Mesendoderm (in vitro differentiated cells): Measurements from ENCODE around the gene MZT2B.
A peak's percentile ranks its signal among the peaks of the same experiment; 100 is the strongest.
"Not testable (repeated sequence)": the region's sequence is repeated elsewhere in the genome, so short reads cannot be mapped to it uniquely, and the experiment has no call there.

Source experiments
- DNase-seq: peaks from one replicate; pipeline ENCODE4 v3.0.0; 2013
- H2AK5ac ChIP-seq: 2 replicates; pipeline ENCODE4 v1.6.1; 2013; ENCODE audit warnings: low read length, inconsistent platforms
- H2BK120ac ChIP-seq: 2 replicates; pipeline ENCODE4 v1.6.1; 2013; ENCODE audit warnings: low read depth, mild to moderate bottlenecking, low read length, moderate library complexity, mixed read lengths
- H2BK15ac ChIP-seq: replicated peaks from 2 replicates; pipeline ENCODE4 v1.6.1; 2013; ENCODE audit warnings: low read depth, mild to moderate bottlenecking, moderate library complexity
- H2BK5ac ChIP-seq: 2 replicates; pipeline ENCODE4 v1.6.1; 2013; ENCODE audit warnings: low read length, inconsistent platforms
- H3K18ac ChIP-seq: 2 replicates; pipeline ENCODE4 v1.6.1; 2013; ENCODE audit warnings: mild to moderate bottlenecking, low read length, mixed read lengths
- H3K23ac ChIP-seq: one replicate; pipeline ENCODE4 v1.6.1; 2013; ENCODE audit warnings: low read length
- H3K27ac ChIP-seq: 2 replicates; pipeline ENCODE4 v1.5.1; 2013; ENCODE audit warnings: low read depth, mild to moderate bottlenecking, inconsistent platforms, low read length, moderate library complexity
- H3K27me3 ChIP-seq: 2 replicates; pipeline ENCODE4 v1.6.1; 2013; ENCODE audit warnings: low read length, control low read depth, mild to moderate bottlenecking, inconsistent platforms; ENCODE audit not compliant: insufficient read depth, poor library complexity
- H3K36me3 ChIP-seq: 2 replicates; pipeline ENCODE4 v1.6.1; 2013; ENCODE audit warnings: low read length, inconsistent platforms; ENCODE audit not compliant: control insufficient read depth, insufficient read depth
- H3K4ac ChIP-seq: one replicate; pipeline ENCODE4 v1.6.1; 2013; ENCODE audit warnings: low read depth, mild to moderate bottlenecking, low read length, moderate library complexity
- H3K4me1 ChIP-seq: 2 replicates; pipeline ENCODE4 v1.6.1; 2013; ENCODE audit warnings: low read depth, low read length, inconsistent platforms; ENCODE audit not compliant: control insufficient read depth
- H3K4me2 ChIP-seq: 2 replicates; pipeline ENCODE4 v1.6.1; 2013; ENCODE audit warnings: low read length
- H3K4me3 ChIP-seq: 2 replicates; pipeline ENCODE4 v1.5.1; 2013; ENCODE audit warnings: mild to moderate bottlenecking, low read length
- H3K56ac ChIP-seq: one replicate; pipeline ENCODE4 v1.6.1; 2013; ENCODE audit warnings: low read length
- H3K79me1 ChIP-seq: 2 replicates; pipeline ENCODE4 v1.6.1; 2013; ENCODE audit warnings: low read length, inconsistent platforms
- H3K79me2 ChIP-seq: 2 replicates; pipeline ENCODE4 v1.6.1; 2013; ENCODE audit warnings: mild to moderate bottlenecking, low read length; ENCODE audit not compliant: control insufficient read depth, insufficient read depth
- H3K9ac ChIP-seq: 2 replicates; pipeline ENCODE4 v1.6.1; 2013; ENCODE audit warnings: low read length, inconsistent platforms
- H4K5ac ChIP-seq: one replicate; pipeline ENCODE4 v1.6.1; 2013; ENCODE audit warnings: low read length
- H4K8ac ChIP-seq: one replicate; pipeline ENCODE4 v1.6.1; 2013; ENCODE audit warnings: low read depth, mild to moderate bottlenecking, control low read depth, low read length, moderate library complexity
- whole genome bisulfite sequencing: extraction: QIAGEN DNeasy Blood & Tissue Kit; methylation state at CpG from one replicate; pipeline ENCODE4 v1.1.7; 2013; ENCODE audit warnings: low lambda C conversion rate, missing lambda C conversion rate; ENCODE audit not compliant: insufficient coverage; ENCODE audit errors: extremely low coverage; 5-methylcytosine and 5-hydroxymethylcytosine counted together

Gene MZT2B

GRCh38 chr2:130154773-130155765 lies 27.0 kb upstream of the MZT2B start:
- no peak overlapping the region for H2AK5ac ChIP-seq
- H2BK5ac ChIP-seq = no peak overlapping the region
- no peak overlapping the region for H3K27ac ChIP-seq
- WGBS = no CpG with 5 or more reads among the region's 29 CpGs
- no peak overlapping the region for H2BK120ac ChIP-seq
- no peak overlapping the region for H3K4me3 ChIP-seq
- H3K4ac ChIP-seq = no peak overlapping the region
- H4K5ac ChIP-seq = no peak overlapping the region
- no peaks in the 10 kb centered on the region for H3K4me1 ChIP-seq
- DNase-seq = no peak
- H3K27me3 ChIP-seq = no peaks in the 10 kb centered on the region
- H3K79me2 ChIP-seq = no peaks in the 10 kb centered on the region
- H3K23ac ChIP-seq = no peak overlapping the region
- H3K18ac ChIP-seq = no peak overlapping the region
- H3K79me1 ChIP-seq = no peaks in the 10 kb centered on the region
- H3K9ac ChIP-seq = no peak overlapping the region
- no peak overlapping the region for H3K4me2 ChIP-seq
- no peak overlapping the region for H4K8ac ChIP-seq
- H2BK15ac ChIP-seq = no peak overlapping the region
- no peaks in the 10 kb centered on the region for H3K36me3 ChIP-seq
- no peak overlapping the region for H3K56ac ChIP-seq

- not testable (repeated sequence) for H3K9ac ChIP-seq, H3K4me3 ChIP-seq, H4K8ac ChIP-seq, H3K79me2 ChIP-seq, H3K56ac ChIP-seq, H2AK5ac ChIP-seq, H3K36me3 ChIP-seq, H3K4ac ChIP-seq, H3K27ac ChIP-seq, H3K27me3 ChIP-seq, H3K23ac ChIP-seq, H3K4me1 ChIP-seq, H2BK5ac ChIP-seq, H4K5ac ChIP-seq, H2BK120ac ChIP-seq, H2BK15ac ChIP-seq, H3K79me1 ChIP-seq, H3K18ac ChIP-seq, H3K4me2 ChIP-seq
- no CpG with 5 or more reads among the region's 16 CpGs for WGBS
- peak; percentile 68 for DNase-seq
These were observed 26.0 kb upstream of the MZT2B start for GRCh38 chr2:130155956-130156623.

GRCh38 chr2:130156624-130157004 lies 25.4 kb upstream of the MZT2B start:
- H3K4me3 ChIP-seq = no peak overlapping the region
- H3K79me2 ChIP-seq = no peaks in the 10 kb centered on the region
- WGBS = no CpG with 5 or more reads among the region's 9 CpGs
- no peak for DNase-seq
- H2BK120ac ChIP-seq = no peak overlapping the region
- no peaks in the 10 kb centered on the region for H3K36me3 ChIP-seq
- no peak overlapping the region for H3K4me2 ChIP-seq
- H3K18ac ChIP-seq = no peak overlapping the region
- H3K23ac ChIP-seq = no peak overlapping the region
- no peak overlapping the region for H3K4ac ChIP-seq
- H3K9ac ChIP-seq = no peak overlapping the region
- no peak overlapping the region for H2AK5ac ChIP-seq
- H3K79me1 ChIP-seq = no peaks in the 10 kb centered on the region
- H4K8ac ChIP-seq = no peak overlapping the region
- no peak overlapping the region for H2BK15ac ChIP-seq
- H3K4me1 ChIP-seq = no peaks in the 10 kb centered on the region
- no peak overlapping the region for H3K27ac ChIP-seq
- no peaks in the 10 kb centered on the region for H3K27me3 ChIP-seq
- no peak overlapping the region for H3K56ac ChIP-seq
- no peak overlapping the region for H2BK5ac ChIP-seq
- H4K5ac ChIP-seq = no peak overlapping the region

- not testable (repeated sequence) for H3K56ac ChIP-seq, H3K4ac ChIP-seq, H2AK5ac ChIP-seq, H3K36me3 ChIP-seq, DNase-seq, H3K4me3 ChIP-seq, H2BK15ac ChIP-seq, H3K23ac ChIP-seq, H3K18ac ChIP-seq, H4K5ac ChIP-seq, H3K9ac ChIP-seq, H3K27me3 ChIP-seq, H3K4me1 ChIP-seq, H2BK120ac ChIP-seq, H3K27ac ChIP-seq, H3K79me2 ChIP-seq, H3K4me2 ChIP-seq, H2BK5ac ChIP-seq, H4K8ac ChIP-seq, H3K79me1 ChIP-seq
- WGBS = no CpG with 5 or more reads among the region's 12 CpGs
These were observed 24.7 kb upstream of the MZT2B start for GRCh38 chr2:130157354-130157753.

DNA sequence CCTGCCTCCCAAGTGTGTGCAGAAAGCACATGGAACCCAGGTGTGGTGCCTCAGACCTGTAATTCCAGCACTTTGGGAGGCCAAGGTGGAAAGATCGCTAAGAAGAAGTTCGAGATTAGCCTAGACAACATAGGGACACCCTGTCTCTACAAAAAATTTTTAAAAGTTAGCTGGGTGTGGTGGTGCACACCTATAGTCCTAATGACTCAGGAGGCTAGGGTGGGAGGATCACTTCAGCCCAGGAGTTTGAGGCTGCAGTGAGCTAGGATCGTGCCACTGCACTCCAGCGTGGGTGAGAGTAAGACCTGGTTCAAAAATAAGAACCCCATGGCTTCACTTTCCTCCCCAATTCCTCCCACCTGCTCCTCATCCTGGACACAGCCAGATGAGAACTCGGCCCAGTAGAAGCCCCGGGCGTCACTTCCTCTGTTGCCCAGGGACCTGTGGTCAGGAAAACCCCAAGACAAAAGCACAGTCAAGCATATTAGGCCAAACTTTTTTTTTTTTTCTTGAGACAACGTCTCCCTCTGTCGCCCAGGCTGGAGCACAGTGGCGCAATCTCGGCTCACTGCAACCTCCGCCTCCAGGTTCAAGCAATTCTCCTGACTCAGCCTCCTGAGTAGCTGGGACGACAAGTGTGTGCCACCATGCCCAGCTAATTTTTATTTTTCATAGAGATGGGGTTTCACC lies 24.1 kb upstream of the MZT2B start:
- H3K4me2 ChIP-seq, H3K4ac ChIP-seq, H3K4me1 ChIP-seq, H2BK120ac ChIP-seq, H2BK5ac ChIP-seq, H3K18ac ChIP-seq, H3K79me1 ChIP-seq, H3K9ac ChIP-seq, H3K23ac ChIP-seq, H3K79me2 ChIP-seq, H4K5ac ChIP-seq, H3K56ac ChIP-seq, H4K8ac ChIP-seq, H3K36me3 ChIP-seq, H3K4me3 ChIP-seq, H2BK15ac ChIP-seq, H3K27me3 ChIP-seq, H3K27ac ChIP-seq, H2AK5ac ChIP-seq, DNase-seq: not testable (repeated sequence)
- no CpG with 5 or more reads among the region's 13 CpGs for WGBS
